ENCODE measurements around the gene MORF4L1. TPM values are rescaled to one million over a fixed set of nuclear protein-coding genes. Genes with fewer than 3 reads are reported as not detected.
"Not testable (repeated sequence)": the region's sequence is repeated elsewhere in the genome, so short reads cannot be mapped to it uniquely, and the experiment has no call there.

The MORF4L1 gene
- total RNA-seq, 3 donors from 2014 or later: 224 to 276 (median 236) TPM

DNA sequence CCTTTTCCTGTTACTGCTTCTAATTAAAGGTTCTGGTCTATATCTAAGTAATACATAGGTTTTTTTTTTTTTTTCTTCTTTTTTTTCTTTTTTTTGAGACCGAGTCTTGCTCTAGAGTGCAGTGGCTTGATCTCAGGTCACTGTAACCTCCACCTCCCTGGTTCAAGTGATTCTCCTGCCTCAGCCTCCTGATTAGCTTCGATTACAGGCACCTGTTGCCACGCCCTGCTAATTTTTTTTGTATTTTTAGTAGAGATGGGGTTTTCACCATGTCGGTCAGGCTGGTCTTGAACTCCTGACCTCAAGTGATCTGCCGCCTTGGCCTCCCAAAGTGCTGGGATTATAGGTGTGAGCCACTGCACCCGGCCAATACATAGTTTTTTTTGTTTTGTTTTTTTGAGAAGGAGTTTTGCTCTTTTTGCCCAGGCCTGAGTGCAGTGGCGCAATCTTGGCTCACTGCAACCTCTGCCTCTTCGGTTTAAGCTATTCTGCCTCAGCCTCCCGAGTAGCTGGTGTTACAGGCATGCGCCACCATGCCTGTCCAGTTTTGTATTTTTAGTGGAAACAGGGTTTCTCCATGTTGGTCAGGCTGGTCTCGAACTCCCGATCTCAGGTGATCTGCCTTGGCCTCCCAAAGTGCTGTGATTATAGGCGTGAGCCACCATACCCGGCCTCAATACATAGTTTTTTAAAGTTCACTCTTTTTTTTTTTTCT is 28.3 kb downstream of the MORF4L1 start:
- H3K9me3 Mint-ChIP-seq; H3K4me1 Mint-ChIP-seq (ENCODE audit: low read depth); ATAC-seq; H3K27me3 Mint-ChIP-seq (ENCODE audit: low read depth); H3K4me3 Mint-ChIP-seq; DNase-seq: not testable (repeated sequence)
- peaks cover 43% of the 10 kb centered on the region for H3K36me3 Mint-ChIP-seq (ENCODE audit: insufficient read depth)

GRCh38 chr15:78902281-78903032 is 29.8 kb downstream of the MORF4L1 start:
- DNase-seq; ATAC-seq; H3K9me3 Mint-ChIP-seq; H3K27me3 Mint-ChIP-seq (ENCODE audit: low read depth); H3K4me3 Mint-ChIP-seq; H3K4me1 Mint-ChIP-seq (ENCODE audit: low read depth): not testable (repeated sequence)
- peaks cover 48% of the 10 kb centered on the region for H3K36me3 Mint-ChIP-seq (ENCODE audit: insufficient read depth)

- Mint-ChIP-seq H3K4me1 (ENCODE audit: low read depth) (peaks cover 8% of the 10 kb centered on the region), H3K9me3 (no peaks in the 10 kb centered on the region), H3K36me3 (ENCODE audit: insufficient read depth) (peaks cover 42% of the 10 kb centered on the region), H3K4me3 (no peak overlapping the region), H3K27me3 (ENCODE audit: low read depth) (no peaks in the 10 kb centered on the region)
- ATAC-seq (no peak), DNase-seq (no peak)
Observed at GRCh38 chr15:78904599-78905358, 32.1 kb downstream of the MORF4L1 start.

DNA sequence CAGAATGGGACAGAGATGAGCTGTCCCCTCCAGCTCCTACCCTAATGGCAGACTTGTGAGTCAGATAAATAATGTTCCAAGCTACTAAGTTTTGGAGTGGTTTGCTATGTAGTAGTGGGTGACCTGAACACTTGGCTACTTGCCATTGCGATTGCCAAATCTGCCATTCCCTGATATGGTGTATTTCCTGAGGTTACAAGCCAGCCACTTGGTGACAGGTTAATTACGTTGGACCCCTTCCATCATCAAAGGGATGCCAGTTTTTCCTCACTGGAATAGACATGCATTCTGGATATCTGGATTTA is 33.6 kb downstream of the MORF4L1 start:
- DNase-seq (no peak), ATAC-seq (peak in 1 of 2 donors; percentile 9)
- H3K9me3 Mint-ChIP-seq: no peaks in the 10 kb centered on the region
- H3K27me3 Mint-ChIP-seq (ENCODE audit: low read depth): no peaks in the 10 kb centered on the region
- H3K36me3 Mint-ChIP-seq (ENCODE audit: insufficient read depth): peaks cover 48% of the 10 kb centered on the region
- H3K4me3 Mint-ChIP-seq: no peak overlapping the region
- H3K4me1 Mint-ChIP-seq (ENCODE audit: low read depth): peaks cover 15% of the 10 kb centered on the region

- Mint-ChIP-seq H3K4me1 (ENCODE audit: low read depth) (peaks cover 14% of the 10 kb centered on the region), H3K9me3 (no peaks in the 10 kb centered on the region), H3K36me3 (ENCODE audit: insufficient read depth) (peaks cover 47% of the 10 kb centered on the region), H3K4me3 (no peak overlapping the region), H3K27me3 (ENCODE audit: low read depth) (no peaks in the 10 kb centered on the region)
- no peak for DNase-seq
- no peak for ATAC-seq
Observed at GRCh38 chr15:78907577-78907976, 34.9 kb downstream of the MORF4L1 start.

DNA sequence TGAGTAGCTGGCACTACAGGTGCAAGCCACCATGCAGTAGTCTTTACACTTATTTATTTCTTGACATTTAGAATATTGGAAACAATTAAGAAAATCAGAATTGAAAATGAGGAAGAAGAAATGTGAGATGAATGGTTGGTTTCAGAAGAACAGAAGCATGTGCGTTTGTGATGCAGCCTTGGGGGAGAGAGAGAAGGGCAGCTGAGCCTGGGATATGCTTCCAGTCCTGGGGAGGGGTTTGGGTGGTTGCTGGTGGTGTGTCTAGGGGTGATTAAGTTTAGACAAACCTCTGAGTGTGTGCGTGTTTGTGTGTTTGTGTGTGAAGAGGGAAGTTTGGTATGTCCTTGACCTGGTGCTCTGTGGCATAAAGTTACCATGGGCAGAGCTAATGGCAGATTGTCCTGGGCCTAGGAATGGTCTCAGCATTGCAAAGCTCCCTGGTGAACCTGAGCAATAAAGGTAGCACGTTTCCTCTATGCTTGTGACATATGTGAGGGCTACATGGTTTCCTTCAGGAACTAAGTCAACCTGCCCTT is 36.5 kb downstream of the MORF4L1 start:
- H3K27me3 Mint-ChIP-seq (ENCODE audit: low read depth): no peaks in the 10 kb centered on the region
- H3K4me3 Mint-ChIP-seq: no peak overlapping the region
- H3K36me3 Mint-ChIP-seq (ENCODE audit: insufficient read depth): peaks cover 46% of the 10 kb centered on the region
- DNase-seq: no peak
- no peaks in the 10 kb centered on the region for H3K9me3 Mint-ChIP-seq
- H3K4me1 Mint-ChIP-seq (ENCODE audit: low read depth): peaks cover 16% of the 10 kb centered on the region
- no peak for ATAC-seq

- Mint-ChIP-seq H3K4me3 (no peak overlapping the region), H3K27me3 (ENCODE audit: low read depth) (no peaks in the 10 kb centered on the region), H3K9me3 (no peaks in the 10 kb centered on the region), H3K4me1 (ENCODE audit: low read depth) (peaks cover 16% of the 10 kb centered on the region), H3K36me3 (ENCODE audit: insufficient read depth) (peaks cover 45% of the 10 kb centered on the region)
- no peak for DNase-seq
- peak; percentile 46 to 57 for ATAC-seq
Observed at GRCh38 chr15:78909791-78910228, 37.1 kb downstream of the MORF4L1 start.

- no peak for DNase-seq
- Mint-ChIP-seq H3K36me3 (ENCODE audit: insufficient read depth) (peaks cover 44% of the 10 kb centered on the region), H3K4me3 (no peak overlapping the region), H3K9me3 (no peaks in the 10 kb centered on the region), H3K27me3 (ENCODE audit: low read depth) (no peaks in the 10 kb centered on the region), H3K4me1 (ENCODE audit: low read depth) (peaks cover 16% of the 10 kb centered on the region)
- ATAC-seq: no peak
Observed at GRCh38 chr15:78910271-78910670, 37.6 kb downstream of the MORF4L1 start.

DNA sequence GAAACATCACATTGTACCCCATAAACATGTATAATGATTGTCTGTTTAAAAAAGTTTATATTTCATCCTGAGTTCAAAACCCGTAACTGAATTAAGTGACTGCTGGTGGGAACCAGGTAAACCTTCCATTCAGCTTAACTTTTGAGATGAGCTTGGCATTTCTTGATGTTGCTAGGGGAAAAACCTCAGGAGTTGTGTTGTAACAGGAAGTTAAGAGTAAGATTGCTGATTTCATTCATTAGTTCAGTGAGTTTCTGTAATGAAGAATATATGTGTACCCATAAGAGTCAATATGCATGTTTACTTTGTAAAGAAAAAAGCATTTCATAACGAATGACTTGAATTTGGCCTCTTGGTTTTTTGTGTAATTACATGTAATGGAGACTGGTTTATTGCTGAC is 39.6 kb downstream of the MORF4L1 start:
- Mint-ChIP-seq H3K27me3 (ENCODE audit: low read depth) (no peaks in the 10 kb centered on the region), H3K36me3 (ENCODE audit: insufficient read depth) (peaks cover 35% of the 10 kb centered on the region), H3K4me3 (no peak overlapping the region), H3K9me3 (no peaks in the 10 kb centered on the region), H3K4me1 (ENCODE audit: low read depth) (peaks cover 16% of the 10 kb centered on the region)
- ATAC-seq (no peak), DNase-seq (no peak)

DNA sequence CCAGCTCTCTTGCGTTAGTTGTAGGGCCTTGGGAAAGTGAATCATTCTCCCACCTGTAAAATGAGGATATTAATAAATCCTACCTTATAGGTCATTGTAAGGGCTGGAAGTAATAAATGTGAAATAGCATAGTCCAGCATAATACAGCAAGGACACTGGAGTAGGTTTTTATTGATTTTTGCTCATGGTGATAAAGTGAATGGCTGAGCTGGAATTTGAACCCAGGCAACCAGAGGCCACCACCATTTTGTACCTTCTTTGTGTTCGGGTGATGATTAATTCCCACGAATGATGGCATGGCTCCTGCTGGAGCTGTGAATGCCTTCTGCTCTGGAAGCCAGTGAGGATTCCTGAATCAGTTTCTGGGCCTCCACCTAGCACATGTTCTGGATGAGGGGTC is 40.3 kb downstream of the MORF4L1 start:
- H3K4me1 Mint-ChIP-seq (ENCODE audit: low read depth): peaks cover 16% of the 10 kb centered on the region
- peaks cover 37% of the 10 kb centered on the region for H3K36me3 Mint-ChIP-seq (ENCODE audit: insufficient read depth)
- no peaks in the 10 kb centered on the region for H3K27me3 Mint-ChIP-seq (ENCODE audit: low read depth)
- no peaks in the 10 kb centered on the region for H3K9me3 Mint-ChIP-seq
- DNase-seq (no peak), ATAC-seq (no peak)
- H3K4me3 Mint-ChIP-seq: no peak overlapping the region

DNA sequence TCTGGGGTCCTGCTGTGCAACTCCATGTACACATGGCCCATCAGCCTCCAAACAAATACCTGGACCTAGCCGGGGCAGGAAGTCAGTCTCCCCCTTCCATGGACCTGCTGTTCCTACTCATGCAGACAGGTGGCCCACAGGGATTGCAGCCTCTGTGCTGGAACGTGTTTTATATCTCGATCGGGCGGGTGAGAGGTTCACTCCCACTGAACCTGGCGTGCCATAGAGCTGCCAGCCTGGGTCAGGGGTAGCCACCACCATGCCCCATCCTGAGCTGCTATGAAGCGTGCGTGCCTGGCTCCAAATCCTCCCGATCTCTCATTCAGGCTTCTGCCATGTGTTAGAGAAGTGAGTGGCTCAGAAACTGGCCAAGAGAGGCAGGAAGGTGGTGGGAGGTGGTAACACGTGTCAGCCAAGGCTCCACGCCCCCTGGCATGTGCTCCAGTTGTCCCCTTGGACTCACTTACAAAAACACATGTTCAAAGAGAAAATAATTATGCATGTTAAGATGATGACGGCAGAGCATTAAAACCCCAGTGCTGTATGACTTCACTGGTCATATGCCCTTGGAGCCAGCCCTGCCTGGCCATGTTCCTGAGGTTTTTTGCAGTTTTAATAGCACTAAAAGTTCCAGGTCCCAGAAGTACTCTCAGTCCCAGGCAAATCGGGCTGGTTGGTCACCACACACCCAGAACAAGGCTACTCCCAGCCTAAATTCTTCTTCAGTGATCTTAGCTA is 41.5 kb downstream of the MORF4L1 start:
- H3K27me3 Mint-ChIP-seq (ENCODE audit: low read depth): no peaks in the 10 kb centered on the region
- DNase-seq (no peak), ATAC-seq (no peak)
- H3K9me3 Mint-ChIP-seq: no peaks in the 10 kb centered on the region
- H3K4me1 Mint-ChIP-seq (ENCODE audit: low read depth): peaks cover 14% of the 10 kb centered on the region
- H3K36me3 Mint-ChIP-seq (ENCODE audit: insufficient read depth): peaks cover 36% of the 10 kb centered on the region
- no peak overlapping the region for H3K4me3 Mint-ChIP-seq

GRCh38 chr15:78915341-78916087 is 42.8 kb downstream of the MORF4L1 start:
- H3K9me3 Mint-ChIP-seq: no peaks in the 10 kb centered on the region
- ATAC-seq: no peak

GRCh38 chr15:78916088-78916487 is 43.4 kb downstream of the MORF4L1 start:
- no peak for ATAC-seq
- peaks cover 27% of the 10 kb centered on the region for H3K36me3 Mint-ChIP-seq (ENCODE audit: insufficient read depth)
- DNase-seq: no peak
- no peak overlapping the region for H3K4me3 Mint-ChIP-seq
- peaks cover 3% of the 10 kb centered on the region for H3K4me1 Mint-ChIP-seq (ENCODE audit: low read depth)
- H3K9me3 Mint-ChIP-seq: no peaks in the 10 kb centered on the region
- H3K27me3 Mint-ChIP-seq (ENCODE audit: low read depth): no peaks in the 10 kb centered on the region

More at GRCh38 chr15:78915341-78916087, 42.8 kb downstream of the MORF4L1 start:
- peaks cover 26% of the 10 kb centered on the region for H3K36me3 Mint-ChIP-seq (ENCODE audit: insufficient read depth)
- H3K4me1 Mint-ChIP-seq (ENCODE audit: low read depth): peaks cover 3% of the 10 kb centered on the region
- H3K4me3 Mint-ChIP-seq: no peak overlapping the region
- H3K27me3 Mint-ChIP-seq (ENCODE audit: low read depth): no peaks in the 10 kb centered on the region
- DNase-seq: no peak

Data from activated T-cell treated with anti-CD3 and anti-CD28 coated beads, Interleukin-2, amount 50 U/mL, for 4 hours (primary cell).